ENCODE data around the gene EXTL1. TPM values are rescaled to one million over a fixed set of nuclear protein-coding genes. Genes with fewer than 3 reads are reported as not detected.

Gene EXTL1
- polyA plus RNA-seq, 1 donor (not counting 4 experiments of a cell fraction or from before 2014, with no cell fraction given), result 0.13 TPM

GRCh38 chr1:26029054-26029863, 7.7 kb downstream of the EXTL1 start:
- no peaks in the 10 kb centered on the region for H3K9me3 ChIP-seq (ENCODE audit: control insufficient read depth, low read depth, low read length)
- no peaks in the 10 kb centered on the region for H3K4me1 ChIP-seq (ENCODE audit: control insufficient read depth, extremely low read depth, insufficient read depth, low read length)
- H4K20me1 ChIP-seq (ENCODE audit: control insufficient read depth, extremely low read depth, insufficient read depth, low read length), result no peaks in the 10 kb centered on the region
- dilution Hi-C loops (cut with MboI; ENCODE audit: extremely low pct_ligation_motif_present, low sequenced_read_pairs), result no loop called here
- no peak overlapping the region for H3K9ac ChIP-seq (ENCODE audit: control insufficient read depth, extremely low read depth, insufficient read depth, low read length)
- no peaks in the 10 kb centered on the region for H3K36me3 ChIP-seq (ENCODE audit: control insufficient read depth in 2 of 2, extremely low read depth in 1 of 2, insufficient read depth in 2 of 2, low read length in 2 of 2)
- DNase-seq (ENCODE audit: low read depth, low spot score) (no peak), FAIRE-seq (no peak)
- H3K4me2 ChIP-seq (ENCODE audit: control insufficient read depth, extremely low read depth, insufficient read depth, low read depth, low read length), result no peak overlapping the region
- no peak overlapping the region for H2AFZ ChIP-seq (ENCODE audit: control insufficient read depth, low read length)
- no peak for TF ChIP-seq CTCF (optimal IDR thresholded peaks at IDR 0.05 in 1 of 3, IDR thresholded peaks at IDR 0.05 in 1 of 3, conservative IDR thresholded peaks at IDR 0.05 in 1 of 3; ENCODE audit: extremely low read depth in 1 of 3, insufficient read depth in 2 of 3, low read length in 3 of 3)
- no peaks in the 10 kb centered on the region for H3K79me2 ChIP-seq (ENCODE audit: control insufficient read depth, insufficient read depth, low read length)
- no peaks in the 10 kb centered on the region for H3K27me3 ChIP-seq (ENCODE audit: control insufficient read depth, extremely low read depth, insufficient read depth, low read length)
- no peaks in the 10 kb centered on the region for H3K9me1 ChIP-seq (ENCODE audit: control insufficient read depth, extremely low read depth, insufficient read depth, low read length)
- H3K27ac ChIP-seq (ENCODE audit: control insufficient read depth, insufficient read depth, low read length), result no peak overlapping the region
- H3K4me3 ChIP-seq (ENCODE audit: control insufficient read depth in 2 of 3, extremely low read depth in 1 of 3, insufficient read depth in 2 of 3, low read depth in 1 of 3, low read length in 3 of 3), result no peak overlapping the region

- TF ChIP-seq CTCF (optimal IDR thresholded peaks at IDR 0.05 in 1 of 3, IDR thresholded peaks at IDR 0.05 in 1 of 3, conservative IDR thresholded peaks at IDR 0.05 in 1 of 3; ENCODE audit: extremely low read depth in 1 of 3, insufficient read depth in 2 of 3, low read length in 3 of 3) (peak in 2 of 3 experiments; percentile 13 to 24), EZH2 (IDR thresholded peaks at IDR 0.05; ENCODE audit: low read length) (no peak)
- no peak for DNase-seq (ENCODE audit: low read depth, low spot score)
- dilution Hi-C loops (cut with MboI; ENCODE audit: extremely low pct_ligation_motif_present, low sequenced_read_pairs), result no loop called here
Measured at GRCh38 chr1:26029864-26030481, 8.4 kb downstream of the EXTL1 start.

More at GRCh38 chr1:26029864-26030481, 8.4 kb downstream of the EXTL1 start:
- Histone ChIP-seq H3K36me3 (ENCODE audit: control insufficient read depth in 2 of 2, extremely low read depth in 1 of 2, insufficient read depth in 2 of 2, low read length in 2 of 2) (no peaks in the 10 kb centered on the region), H3K79me2 (ENCODE audit: control insufficient read depth, insufficient read depth, low read length) (no peaks in the 10 kb centered on the region), H3K27me3 (ENCODE audit: control insufficient read depth, extremely low read depth, insufficient read depth, low read length) (no peaks in the 10 kb centered on the region), H3K9me1 (ENCODE audit: control insufficient read depth, extremely low read depth, insufficient read depth, low read length) (no peaks in the 10 kb centered on the region), H3K4me1 (ENCODE audit: control insufficient read depth, extremely low read depth, insufficient read depth, low read length) (peaks cover 4% of the 10 kb centered on the region), H3K9me3 (ENCODE audit: control insufficient read depth, low read depth, low read length) (no peaks in the 10 kb centered on the region), H3K9ac (ENCODE audit: control insufficient read depth, extremely low read depth, insufficient read depth, low read length) (no peak overlapping the region), H4K20me1 (ENCODE audit: control insufficient read depth, extremely low read depth, insufficient read depth, low read length) (no peaks in the 10 kb centered on the region), H3K4me3 (ENCODE audit: control insufficient read depth in 2 of 3, extremely low read depth in 1 of 3, insufficient read depth in 2 of 3, low read depth in 1 of 3, low read length in 3 of 3) (no peak overlapping the region), H3K27ac (ENCODE audit: control insufficient read depth, insufficient read depth, low read length) (no peak overlapping the region), H2AFZ (ENCODE audit: control insufficient read depth, low read length) (no peak overlapping the region), H3K4me2 (ENCODE audit: control insufficient read depth, extremely low read depth, insufficient read depth, low read depth, low read length) (no peak overlapping the region)
- no peak for FAIRE-seq
